OCI-LY1 (cell line): ENCODE results near the gene ERCC1.

ENCODE experiments used
- H2AFZ ChIP-seq: fragments of 200-600 bp; sonication (generic), shearing (Covaris generic); 2 replicates; pipeline ENCODE4 v1.6.0; 2014; ENCODE audit warnings: antibody characterized with exemption, mild to moderate bottlenecking, low read length
- H3F3A ChIP-seq: fragments of 200-600 bp; sonication (generic), shearing (Covaris generic); 2 replicates; pipeline ENCODE4 v1.6.0; 2014; ENCODE audit warnings: mild to moderate bottlenecking, antibody characterized with exemption, low read length, moderate library complexity; ENCODE audit not compliant: insufficient read depth
- H3K27ac ChIP-seq: fragments of 200-600 bp; sonication (generic); 2 replicates; pipeline ENCODE4 v1.5.1; 2014; ENCODE audit warnings: low read length, mixed run types, mild to moderate bottlenecking, low read depth; ENCODE audit not compliant: poor library complexity, severe bottlenecking
- H3K27me3 ChIP-seq: fragments of 200-600 bp; sonication (generic); 2 replicates; pipeline ENCODE4 v1.6.0; 2014; ENCODE audit warnings: antibody characterized with exemption, mild to moderate bottlenecking, low read length, moderate library complexity; ENCODE audit not compliant: insufficient read depth
- H3K36me3 ChIP-seq: fragments of 200-600 bp; sonication (generic); 2 replicates; pipeline ENCODE4 v1.6.1; 2014; ENCODE audit warnings: mild to moderate bottlenecking, antibody characterized with exemption, low read length, moderate library complexity, mixed read lengths; ENCODE audit not compliant: insufficient read depth
- H3K4me1 ChIP-seq: fragments of 200-600 bp; sonication (generic); 2 replicates; pipeline ENCODE4 v1.5.1; 2014; ENCODE audit warnings: mild to moderate bottlenecking, low read length, moderate library complexity; ENCODE audit not compliant: insufficient read depth, severe bottlenecking
- H3K4me2 ChIP-seq: fragments of 200-600 bp; sonication (generic), shearing (Covaris generic); 2 replicates; pipeline ENCODE4 v1.6.1; 2014; ENCODE audit warnings: low read length
- H3K4me3 ChIP-seq: fragments of 200-600 bp; sonication (generic); 2 replicates; pipeline ENCODE4 v1.5.1; 2014; ENCODE audit warnings: low read length, low read depth, mild to moderate bottlenecking, mixed read lengths; ENCODE audit not compliant: poor library complexity, severe bottlenecking
- H3K79me2 ChIP-seq: fragments of 200-600 bp; shearing (Covaris generic); 2 replicates; pipeline ENCODE4 v1.6.1; 2016; ENCODE audit warnings: mixed run types, low read length, mixed read lengths; ENCODE audit not compliant: insufficient read depth
- H3K9ac ChIP-seq: fragments of 200-600 bp; sonication (generic), shearing (Covaris generic); 2 replicates; pipeline ENCODE4 v1.6.1; 2014; ENCODE audit warnings: mild to moderate bottlenecking, low read length, mixed read lengths
- H3K9me2 ChIP-seq: fragments of 200-600 bp; sonication (generic), shearing (Covaris generic); 2 replicates; pipeline ENCODE4 v1.6.1; 2014; ENCODE audit warnings: low read depth, mild to moderate bottlenecking, low read length, mixed read lengths
- H3K9me3 ChIP-seq: fragments of 200-600 bp; shearing (Covaris generic); 2 replicates; pipeline ENCODE4 v1.6.1; 2014; ENCODE audit warnings: low read length, mixed read lengths
- H4K20me1 ChIP-seq: fragments of 200-600 bp; sonication (generic), shearing (Covaris generic); 2 replicates; pipeline ENCODE4 v1.6.0; 2016; ENCODE audit warnings: mild to moderate bottlenecking, low read length; ENCODE audit not compliant: insufficient read depth
- EZH2 ChIP-seq: fragments of 200-600 bp; sonication (generic), shearing (Covaris generic); IDR thresholded peaks from 2 replicates; pipeline ENCODE4 v1.8.0; 2017; ENCODE audit warnings: borderline replicate concordance, mixed run types, mild to moderate bottlenecking, antibody characterized with exemption, low read length, moderate library complexity, mixed read lengths
- TF ChIP-seq, protein P1 (sequence below): fragments of 200-600 bp; sonication (generic), shearing (Covaris generic); IDR thresholded peaks from 2 replicates; pipeline ENCODE4 v1.5.1; 2017; ENCODE audit warnings: mild to moderate bottlenecking, antibody characterized with exemption, low read length, moderate library complexity, mixed read lengths

The ERCC1 gene

DNA sequence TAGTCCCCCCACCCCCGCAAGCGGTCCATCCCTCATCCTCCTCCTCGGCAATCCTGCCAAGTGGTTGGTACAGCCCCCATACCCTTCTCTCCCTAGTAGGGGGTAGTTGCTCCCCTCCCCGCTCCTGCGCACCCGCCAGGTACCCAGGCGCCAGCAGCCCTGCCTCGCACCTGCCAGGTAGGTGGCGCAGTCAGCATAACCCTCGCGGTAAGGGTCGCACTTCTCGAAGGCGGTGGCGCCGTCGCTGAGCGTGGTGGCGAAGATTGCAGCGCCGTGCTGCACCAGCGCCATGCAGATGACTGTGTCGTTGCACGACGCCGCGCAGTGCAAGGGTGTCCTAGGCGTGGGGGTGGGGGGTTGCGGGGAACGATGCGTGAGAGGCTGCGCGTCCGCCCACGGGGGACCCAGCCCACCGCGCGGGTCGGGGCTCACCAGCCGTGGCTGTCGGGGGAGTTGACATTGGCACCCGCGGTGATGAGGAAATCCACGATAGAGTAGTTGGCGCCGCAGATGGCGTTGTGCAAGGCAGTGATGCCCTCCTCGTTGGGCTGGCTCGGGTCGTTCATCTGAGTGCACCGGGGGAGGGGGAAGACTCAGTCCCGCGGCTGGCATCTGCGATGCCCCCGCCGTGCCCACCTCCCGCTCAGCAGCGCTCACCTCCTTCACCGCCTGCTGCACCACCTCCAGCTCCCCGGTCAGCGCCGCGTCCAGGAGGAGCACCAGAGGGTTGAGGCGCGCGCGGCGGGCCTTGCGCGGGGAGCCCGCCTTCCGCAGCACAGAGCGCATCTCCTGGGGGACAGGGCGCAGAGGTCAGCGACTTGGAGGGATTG is 38.1 kb downstream of the ERCC1 start:
- Histone ChIP-seq H3K9me3 (no peaks in the 10 kb centered on the region), H3K36me3 (no peaks in the 10 kb centered on the region), H3K27ac (no peak overlapping the region), H3K9me2 (no peaks in the 10 kb centered on the region), H3K4me1 (peaks cover 4% of the 10 kb centered on the region), H3K4me3 (no peak overlapping the region), H3K4me2 (no peak overlapping the region), H2AFZ (no peak overlapping the region), H3K27me3 (no peaks in the 10 kb centered on the region), H4K20me1 (no peaks in the 10 kb centered on the region), H3K9ac (no peak overlapping the region), H3F3A (no peaks in the 10 kb centered on the region), H3K79me2 (no peaks in the 10 kb centered on the region)
- TF ChIP-seq EZH2: no peak
- TF ChIP-seq, protein P1, sequence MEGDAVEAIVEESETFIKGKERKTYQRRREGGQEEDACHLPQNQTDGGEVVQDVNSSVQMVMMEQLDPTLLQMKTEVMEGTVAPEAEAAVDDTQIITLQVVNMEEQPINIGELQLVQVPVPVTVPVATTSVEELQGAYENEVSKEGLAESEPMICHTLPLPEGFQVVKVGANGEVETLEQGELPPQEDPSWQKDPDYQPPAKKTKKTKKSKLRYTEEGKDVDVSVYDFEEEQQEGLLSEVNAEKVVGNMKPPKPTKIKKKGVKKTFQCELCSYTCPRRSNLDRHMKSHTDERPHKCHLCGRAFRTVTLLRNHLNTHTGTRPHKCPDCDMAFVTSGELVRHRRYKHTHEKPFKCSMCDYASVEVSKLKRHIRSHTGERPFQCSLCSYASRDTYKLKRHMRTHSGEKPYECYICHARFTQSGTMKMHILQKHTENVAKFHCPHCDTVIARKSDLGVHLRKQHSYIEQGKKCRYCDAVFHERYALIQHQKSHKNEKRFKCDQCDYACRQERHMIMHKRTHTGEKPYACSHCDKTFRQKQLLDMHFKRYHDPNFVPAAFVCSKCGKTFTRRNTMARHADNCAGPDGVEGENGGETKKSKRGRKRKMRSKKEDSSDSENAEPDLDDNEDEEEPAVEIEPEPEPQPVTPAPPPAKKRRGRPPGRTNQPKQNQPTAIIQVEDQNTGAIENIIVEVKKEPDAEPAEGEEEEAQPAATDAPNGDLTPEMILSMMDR: no peak

DNA sequence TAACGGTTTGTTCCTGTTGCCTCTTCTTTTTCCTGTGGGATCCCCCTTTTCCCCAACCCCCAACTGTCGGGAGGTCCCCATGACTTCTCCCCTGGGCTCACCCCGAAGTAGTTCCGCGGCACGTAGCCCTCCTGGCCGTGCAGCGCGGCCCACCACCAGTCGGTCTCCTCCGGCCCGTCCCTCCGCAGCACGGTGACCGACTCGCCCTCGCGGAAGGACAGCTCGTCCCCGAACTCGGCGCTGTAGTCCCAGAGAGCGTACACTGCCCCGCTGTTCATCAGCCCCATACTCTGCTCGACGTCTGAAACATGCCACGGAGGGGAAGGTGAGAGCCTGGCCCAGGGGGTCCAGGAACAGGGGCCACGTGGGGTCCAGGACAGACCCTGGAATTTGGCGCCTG is 41.3 kb downstream of the ERCC1 start:
- no peak overlapping the region for H3K9ac ChIP-seq
- TF ChIP-seq, protein P1: no peak
- no peak for TF ChIP-seq EZH2
- H3K9me2 ChIP-seq: no peaks in the 10 kb centered on the region
- H2AFZ ChIP-seq: no peak overlapping the region
- no peak overlapping the region for H3K4me2 ChIP-seq
- H3K79me2 ChIP-seq: no peaks in the 10 kb centered on the region
- peaks cover 3% of the 10 kb centered on the region for H3K4me1 ChIP-seq
- no peaks in the 10 kb centered on the region for H4K20me1 ChIP-seq
- no peaks in the 10 kb centered on the region for H3K27me3 ChIP-seq
- no peak overlapping the region for H3K4me3 ChIP-seq
- no peaks in the 10 kb centered on the region for H3K9me3 ChIP-seq
- H3K36me3 ChIP-seq: no peaks in the 10 kb centered on the region
- no peaks in the 10 kb centered on the region for H3F3A ChIP-seq
- H3K27ac ChIP-seq: no peak overlapping the region

DNA sequence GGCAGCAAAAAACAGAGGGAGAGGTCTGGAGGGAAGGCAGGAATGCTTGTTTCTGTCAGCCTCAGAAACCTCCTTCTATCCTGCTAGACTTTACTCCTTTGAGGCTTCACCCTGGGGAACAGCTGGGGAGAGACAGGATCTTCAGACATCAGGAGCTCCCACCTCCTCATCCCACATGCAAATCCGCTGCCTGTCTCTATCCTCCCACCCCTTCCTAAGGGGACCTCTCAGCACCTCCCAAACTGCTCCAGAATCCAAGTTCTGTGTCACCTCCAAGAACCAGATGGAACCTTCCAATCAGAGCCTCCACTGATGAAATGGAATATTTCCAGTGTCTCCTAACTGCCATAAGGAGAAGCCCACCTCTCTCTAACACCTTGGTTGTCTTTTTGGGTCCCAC is 43.6 kb downstream of the ERCC1 start:
- Histone ChIP-seq H3K9ac (no peak overlapping the region), H2AFZ (no peak overlapping the region), H3K79me2 (no peaks in the 10 kb centered on the region), H4K20me1 (no peaks in the 10 kb centered on the region), H3K4me1 (no peaks in the 10 kb centered on the region), H3K27me3 (no peaks in the 10 kb centered on the region), H3F3A (no peaks in the 10 kb centered on the region), H3K36me3 (no peaks in the 10 kb centered on the region), H3K9me2 (no peaks in the 10 kb centered on the region), H3K4me2 (no peak overlapping the region), H3K27ac (no peak overlapping the region), H3K4me3 (no peak overlapping the region), H3K9me3 (no peaks in the 10 kb centered on the region)
- TF ChIP-seq, protein P1: no peak
- TF ChIP-seq EZH2: no peak
